ENCODE data around the gene SPACA6. TPM values are rescaled to one million over a fixed set of nuclear protein-coding genes. Genes with fewer than 3 reads are reported as not detected.

SPACA6 gene
- total RNA-seq, 4 donors from 2014 or later, result 10.7 to 47.9 (median 34.0) TPM

GRCh38 chr19:51695088-51695487 lies 2.0 kb downstream of the SPACA6 start:
- TF ChIP-seq EP300 (IDR thresholded peaks at IDR 0.05) (no peak), CTCF (IDR thresholded peaks at IDR 0.05) (no peak), POLR2A (IDR thresholded peaks at IDR 0.05) (no peak)
- Histone ChIP-seq H3K27me3 (no peaks in the 10 kb centered on the region), H3K27ac (no peak overlapping the region), H3K4me1 (peaks cover 0 to 39% (median 16%) of the 10 kb centered on the region in 4 donors), H3K9me3 (no peaks in the 10 kb centered on the region), H3K4me3 (no peak overlapping the region), H3K36me3 (peaks cover 0 to 72% (median 3%) of the 10 kb centered on the region in 3 donors)
- no peak for DNase-seq (ENCODE audit: low spot score in 2 of 2)
- 87 to 91% methylated on average over 9 of the region's 9 CpGs for WGBS, 2 donors

- H3K36me3 ChIP-seq, result peaks cover 0 to 79% (median 3%) of the 10 kb centered on the region in 3 donors
- WGBS, 2 donors, result 86 to 88% methylated on average over 14 of the region's 14 CpGs
These were observed 2.7 kb downstream of the SPACA6 start for GRCh38 chr19:51695702-51696315.

GRCh38 chr19:51696606-51697005 lies 3.5 kb downstream of the SPACA6 start:
- H3K36me3 ChIP-seq, result peaks cover 0 to 85% (median 3%) of the 10 kb centered on the region in 3 donors

More at GRCh38 chr19:51695702-51696315, 2.7 kb downstream of the SPACA6 start:
- Histone ChIP-seq H3K27ac (no peak overlapping the region), H3K4me1 (peaks cover 0 to 38% (median 16%) of the 10 kb centered on the region in 4 donors), H3K9me3 (no peaks in the 10 kb centered on the region), H3K27me3 (no peaks in the 10 kb centered on the region), H3K4me3 (no peak overlapping the region)
- no peak for TF ChIP-seq POLR2A (IDR thresholded peaks at IDR 0.05)
- no peak for DNase-seq (ENCODE audit: low spot score in 2 of 2)

GRCh38 chr19:51697169-51697776 lies 4.1 kb downstream of the SPACA6 start:
- Histone ChIP-seq H3K27ac (no peak overlapping the region), H3K36me3 (peaks cover 0 to 85% (median 3%) of the 10 kb centered on the region in 3 donors), H3K9me3 (no peaks in the 10 kb centered on the region), H3K4me1 (peaks cover 0 to 28% (median 6%) of the 10 kb centered on the region in 4 donors), H3K4me3 (no peak overlapping the region), H3K27me3 (no peaks in the 10 kb centered on the region)
- 92 to 93% methylated on average over 9 of the region's 9 CpGs for WGBS, 2 donors
- no peak for TF ChIP-seq EP300 (IDR thresholded peaks at IDR 0.05)
- TF ChIP-seq CTCF (IDR thresholded peaks at IDR 0.05), result no peak
- no peak for TF ChIP-seq POLR2A (IDR thresholded peaks at IDR 0.05)
- no peak for DNase-seq (ENCODE audit: low spot score in 2 of 2)

More at GRCh38 chr19:51696606-51697005, 3.5 kb downstream of the SPACA6 start:
- peaks cover 0 to 30% (median 11%) of the 10 kb centered on the region in 4 donors for H3K4me1 ChIP-seq
- no peaks in the 10 kb centered on the region for H3K27me3 ChIP-seq
- H3K9me3 ChIP-seq, result no peaks in the 10 kb centered on the region
- DNase-seq (ENCODE audit: low spot score in 2 of 2), result no peak
- TF ChIP-seq CTCF (IDR thresholded peaks at IDR 0.05) (no peak), EP300 (IDR thresholded peaks at IDR 0.05) (no peak), POLR2A (IDR thresholded peaks at IDR 0.05) (no peak)
- H3K4me3 ChIP-seq, result no peak overlapping the region
- H3K27ac ChIP-seq, result no peak overlapping the region
- WGBS, 2 donors, result 92 to 98% methylated on average over 3 of the region's 3 CpGs

- 93 to 96% methylated on average over 5 of the region's 5 CpGs for WGBS, 2 donors
These were observed 5.2 kb downstream of the SPACA6 start for GRCh38 chr19:51698296-51698695.

More at GRCh38 chr19:51698296-51698695, 5.2 kb downstream of the SPACA6 start:
- Histone ChIP-seq H3K27ac (no peak overlapping the region), H3K9me3 (no peaks in the 10 kb centered on the region), H3K36me3 (peaks cover 0 to 76% (median 3%) of the 10 kb centered on the region in 3 donors), H3K4me1 (peaks cover 0 to 28% (median 6%) of the 10 kb centered on the region in 4 donors), H3K27me3 (no peaks in the 10 kb centered on the region), H3K4me3 (no peak overlapping the region)
- DNase-seq (ENCODE audit: low spot score in 2 of 2), result no peak
- TF ChIP-seq CTCF (IDR thresholded peaks at IDR 0.05) (no peak), EP300 (IDR thresholded peaks at IDR 0.05) (no peak), POLR2A (IDR thresholded peaks at IDR 0.05) (no peak)
